ENCODE measurements around the gene ZMIZ1.

ZMIZ1 gene

GRCh38 chr10:79072994-79073645 lies 4.4 kb downstream of the ZMIZ1 start:
- no peak for TF ChIP-seq CTCF (IDR thresholded peaks at IDR 0.05)
- Histone ChIP-seq H3K9me3 (no peaks in the 10 kb centered on the region), H3K27me3 (peaks cover 25% of the 10 kb centered on the region), H3K27ac (no peak overlapping the region), H3K4me3 (ENCODE audit: low read depth in 1 of 2, low read length in 1 of 2) (no peak overlapping the region), H3K4me1 (ENCODE audit: control insufficient read depth in 1 of 2, insufficient read depth in 1 of 2, low read depth in 1 of 2, low read length in 1 of 2) (peaks cover 44 to 45% of the 10 kb centered on the region in 2 experiments), H3K36me3 (no peaks in the 10 kb centered on the region)

- Histone ChIP-seq H3K4me1 (ENCODE audit: control insufficient read depth in 1 of 2, insufficient read depth in 1 of 2, low read depth in 1 of 2, low read length in 1 of 2) (peaks cover 39 to 48% of the 10 kb centered on the region in 2 experiments), H3K36me3 (no peaks in the 10 kb centered on the region), H3K4me3 (ENCODE audit: low read depth in 1 of 2, low read length in 1 of 2) (no peak overlapping the region), H3K27me3 (peaks cover 21% of the 10 kb centered on the region), H3K27ac (no peak overlapping the region), H3K9me3 (no peaks in the 10 kb centered on the region)
- no peak for TF ChIP-seq CTCF (IDR thresholded peaks at IDR 0.05)
Observed at GRCh38 chr10:79073784-79074432, 5.1 kb downstream of the ZMIZ1 start.

- Histone ChIP-seq H3K36me3 (no peaks in the 10 kb centered on the region), H3K9me3 (no peaks in the 10 kb centered on the region), H3K27ac (no peak overlapping the region), H3K4me1 (ENCODE audit: control insufficient read depth in 1 of 2, insufficient read depth in 1 of 2, low read depth in 1 of 2, low read length in 1 of 2) (peaks cover 45 to 56% of the 10 kb centered on the region in 2 experiments), H3K4me3 (ENCODE audit: low read depth in 1 of 2, low read length in 1 of 2) (no peak overlapping the region), H3K27me3 (peaks cover 21% of the 10 kb centered on the region)
- TF ChIP-seq CTCF (IDR thresholded peaks at IDR 0.05), result no peak
Observed at GRCh38 chr10:79074732-79075131, 6.0 kb downstream of the ZMIZ1 start.

GRCh38 chr10:79075418-79075817 lies 6.7 kb downstream of the ZMIZ1 start:
- Histone ChIP-seq H3K27me3 (peaks cover 21% of the 10 kb centered on the region), H3K9me3 (no peaks in the 10 kb centered on the region), H3K27ac (no peak overlapping the region), H3K36me3 (no peaks in the 10 kb centered on the region), H3K4me3 (ENCODE audit: low read depth in 1 of 2, low read length in 1 of 2) (no peak overlapping the region), H3K4me1 (ENCODE audit: control insufficient read depth in 1 of 2, insufficient read depth in 1 of 2, low read depth in 1 of 2, low read length in 1 of 2) (peaks cover 48 to 58% of the 10 kb centered on the region in 2 experiments)
- no peak for TF ChIP-seq CTCF (IDR thresholded peaks at IDR 0.05)

- TF ChIP-seq CTCF (IDR thresholded peaks at IDR 0.05), result no peak
- H3K4me1 ChIP-seq (ENCODE audit: control insufficient read depth in 1 of 2, insufficient read depth in 1 of 2, low read depth in 1 of 2, low read length in 1 of 2), result peaks cover 52 to 61% of the 10 kb centered on the region in 2 experiments
Observed at GRCh38 chr10:79077488-79078173, 8.9 kb downstream of the ZMIZ1 start.

More at GRCh38 chr10:79077488-79078173, 8.9 kb downstream of the ZMIZ1 start:
- H3K36me3 ChIP-seq, result no peaks in the 10 kb centered on the region
- peaks cover under 1% of the 10 kb centered on the region for H3K27me3 ChIP-seq
- H3K9me3 ChIP-seq, result no peaks in the 10 kb centered on the region
- H3K4me3 ChIP-seq (ENCODE audit: low read depth in 1 of 2, low read length in 1 of 2), result no peak overlapping the region
- H3K27ac ChIP-seq, result no peak overlapping the region

Data from neutrophil (primary cell).